Measurements from ENCODE around the gene P2RX1. TPM values are rescaled to one million over a fixed set of nuclear protein-coding genes. Genes with fewer than 3 reads are reported as not detected.

P2RX1 gene
- total and polyA plus RNA-seq, 2 experiments from 2014 or later, result 0.31 to 2.2 TPM

DNA sequence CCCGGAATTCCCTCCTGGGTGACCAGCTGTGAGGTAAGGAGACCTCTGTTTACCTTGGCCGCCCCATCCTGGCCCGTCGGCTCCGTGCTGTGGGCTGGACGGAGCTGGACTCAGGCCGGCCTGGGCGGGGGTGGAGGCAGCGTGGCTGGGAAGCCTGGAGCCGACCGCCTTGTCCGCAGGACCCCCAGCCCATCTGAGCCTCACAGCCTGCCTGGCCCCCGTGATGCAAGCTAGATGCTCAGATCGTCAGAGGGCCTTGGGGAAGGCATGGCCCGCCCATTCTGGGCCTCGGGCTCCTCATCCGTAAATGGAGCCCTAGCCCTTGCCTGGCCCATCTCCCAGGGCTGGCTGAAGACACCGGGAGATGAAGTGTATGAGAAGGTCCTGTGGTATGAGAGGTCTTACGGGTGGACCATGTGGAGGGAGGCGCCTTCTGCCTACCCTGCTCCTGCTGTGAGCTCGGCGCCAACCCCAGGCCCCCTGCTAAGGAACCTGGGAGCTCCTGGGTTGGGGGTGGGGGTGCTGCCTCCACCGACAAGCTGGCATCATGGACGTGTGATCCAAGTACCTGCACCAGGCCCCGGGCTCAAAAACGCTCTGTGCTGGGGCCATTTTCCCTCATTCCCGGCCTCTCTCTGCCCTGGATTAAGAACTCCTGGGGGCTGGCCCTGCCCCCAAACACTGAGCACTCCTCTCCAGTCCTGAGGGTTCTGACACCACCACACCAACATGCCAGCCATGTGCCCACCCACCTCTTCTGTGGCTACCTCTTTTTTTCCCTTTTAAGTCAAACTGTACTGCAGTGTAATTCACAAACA lies 5.4 kb upstream of the P2RX1 start:
- H2AFZ ChIP-seq, result peak overlapping the region; percentile 90; the same call in 1 of the 2 replicates
- H4K20me1 ChIP-seq (replicated peaks; ENCODE audit: insufficient read depth), result no peaks in the 10 kb centered on the region
- H3K36me3 ChIP-seq (ENCODE audit: insufficient read depth), result no peaks in the 10 kb centered on the region
- no peak for ATAC-seq
- Mint-ChIP-seq H3K9me3 (no peaks in the 10 kb centered on the region), H3K4me3 (no peak overlapping the region; the same call in 2 of the 3 replicates), H3K27me3 (ENCODE audit: insufficient read depth, low read depth, poor library complexity) (peaks cover 6% of the 10 kb centered on the region), H3K27ac (no peak overlapping the region), H3K4me1 (peaks cover 13% of the 10 kb centered on the region), H3K36me3 (ENCODE audit: low read depth) (no peaks in the 10 kb centered on the region)
- H3K27me3 ChIP-seq (ENCODE audit: insufficient read depth), result no peaks in the 10 kb centered on the region
- TF ChIP-seq POLR2AphosphoS5 (IDR thresholded peaks at IDR 0.05; ENCODE audit: low read depth) (no peak), ZNF114 (CRISPR knock-in tag; IDR thresholded peaks at IDR 0.05) (no peak), ZNF331 (CRISPR knock-in tag; IDR thresholded peaks at IDR 0.05; ENCODE audit: low read depth) (no peak), STAT1 (IDR thresholded peaks at IDR 0.05; ENCODE audit: unreplicated experiment) (no peak), EZH2 (IDR thresholded peaks at IDR 0.05; ENCODE audit: low read depth, unreplicated experiment) (no peak)
- TF ChIP-seq, protein P1, sequence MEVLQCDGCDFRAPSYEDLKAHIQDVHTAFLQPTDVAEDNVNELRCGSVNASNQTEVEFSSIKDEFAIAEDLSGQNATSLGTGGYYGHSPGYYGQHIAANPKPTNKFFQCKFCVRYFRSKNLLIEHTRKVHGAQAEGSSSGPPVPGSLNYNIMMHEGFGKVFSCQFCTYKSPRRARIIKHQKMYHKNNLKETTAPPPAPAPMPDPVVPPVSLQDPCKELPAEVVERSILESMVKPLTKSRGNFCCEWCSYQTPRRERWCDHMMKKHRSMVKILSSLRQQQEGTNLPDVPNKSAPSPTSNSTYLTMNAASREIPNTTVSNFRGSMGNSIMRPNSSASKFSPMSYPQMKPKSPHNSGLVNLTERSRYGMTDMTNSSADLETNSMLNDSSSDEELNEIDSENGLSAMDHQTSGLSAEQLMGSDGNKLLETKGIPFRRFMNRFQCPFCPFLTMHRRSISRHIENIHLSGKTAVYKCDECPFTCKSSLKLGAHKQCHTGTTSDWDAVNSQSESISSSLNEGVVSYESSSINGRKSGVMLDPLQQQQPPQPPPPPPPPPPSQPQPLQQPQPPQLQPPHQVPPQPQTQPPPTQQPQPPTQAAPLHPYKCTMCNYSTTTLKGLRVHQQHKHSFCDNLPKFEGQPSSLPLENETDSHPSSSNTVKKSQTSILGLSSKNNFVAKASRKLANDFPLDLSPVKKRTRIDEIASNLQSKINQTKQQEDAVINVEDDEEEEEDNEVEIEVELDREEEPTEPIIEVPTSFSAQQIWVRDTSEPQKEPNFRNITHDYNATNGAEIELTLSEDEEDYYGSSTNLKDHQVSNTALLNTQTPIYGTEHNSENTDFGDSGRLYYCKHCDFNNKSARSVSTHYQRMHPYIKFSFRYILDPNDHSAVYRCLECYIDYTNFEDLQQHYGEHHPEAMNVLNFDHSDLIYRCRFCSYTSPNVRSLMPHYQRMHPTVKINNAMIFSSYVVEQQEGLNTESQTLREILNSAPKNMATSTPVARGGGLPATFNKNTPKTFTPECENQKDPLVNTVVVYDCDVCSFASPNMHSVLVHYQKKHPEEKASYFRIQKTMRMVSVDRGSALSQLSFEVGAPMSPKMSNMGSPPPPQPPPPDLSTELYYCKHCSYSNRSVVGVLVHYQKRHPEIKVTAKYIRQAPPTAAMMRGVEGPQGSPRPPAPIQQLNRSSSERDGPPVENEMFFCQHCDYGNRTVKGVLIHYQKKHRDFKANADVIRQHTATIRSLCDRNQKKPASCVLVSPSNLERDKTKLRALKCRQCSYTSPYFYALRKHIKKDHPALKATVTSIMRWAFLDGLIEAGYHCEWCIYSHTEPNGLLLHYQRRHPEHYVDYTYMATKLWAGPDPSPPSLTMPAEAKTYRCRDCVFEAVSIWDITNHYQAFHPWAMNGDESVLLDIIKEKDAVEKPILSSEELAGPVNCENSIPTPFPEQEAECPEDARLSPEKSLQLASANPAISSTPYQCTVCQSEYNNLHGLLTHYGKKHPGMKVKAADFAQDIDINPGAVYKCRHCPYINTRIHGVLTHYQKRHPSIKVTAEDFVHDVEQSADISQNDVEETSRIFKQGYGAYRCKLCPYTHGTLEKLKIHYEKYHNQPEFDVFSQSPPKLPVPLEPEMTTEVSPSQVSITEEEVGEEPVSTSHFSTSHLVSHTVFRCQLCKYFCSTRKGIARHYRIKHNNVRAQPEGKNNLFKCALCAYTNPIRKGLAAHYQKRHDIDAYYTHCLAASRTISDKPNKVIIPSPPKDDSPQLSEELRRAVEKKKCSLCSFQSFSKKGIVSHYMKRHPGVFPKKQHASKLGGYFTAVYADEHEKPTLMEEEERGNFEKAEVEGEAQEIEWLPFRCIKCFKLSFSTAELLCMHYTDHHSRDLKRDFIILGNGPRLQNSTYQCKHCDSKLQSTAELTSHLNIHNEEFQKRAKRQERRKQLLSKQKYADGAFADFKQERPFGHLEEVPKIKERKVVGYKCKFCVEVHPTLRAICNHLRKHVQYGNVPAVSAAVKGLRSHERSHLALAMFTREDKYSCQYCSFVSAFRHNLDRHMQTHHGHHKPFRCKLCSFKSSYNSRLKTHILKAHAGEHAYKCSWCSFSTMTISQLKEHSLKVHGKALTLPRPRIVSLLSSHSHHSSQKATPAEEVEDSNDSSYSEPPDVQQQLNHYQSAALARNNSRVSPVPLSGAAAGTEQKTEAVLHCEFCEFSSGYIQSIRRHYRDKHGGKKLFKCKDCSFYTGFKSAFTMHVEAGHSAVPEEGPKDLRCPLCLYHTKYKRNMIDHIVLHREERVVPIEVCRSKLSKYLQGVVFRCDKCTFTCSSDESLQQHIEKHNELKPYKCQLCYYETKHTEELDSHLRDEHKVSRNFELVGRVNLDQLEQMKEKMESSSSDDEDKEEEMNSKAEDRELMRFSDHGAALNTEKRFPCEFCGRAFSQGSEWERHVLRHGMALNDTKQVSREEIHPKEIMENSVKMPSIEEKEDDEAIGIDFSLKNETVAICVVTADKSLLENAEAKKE (CRISPR knock-in tag; IDR thresholded peaks at IDR 0.05), result no peak
- TF ChIP-seq, protein P2, sequence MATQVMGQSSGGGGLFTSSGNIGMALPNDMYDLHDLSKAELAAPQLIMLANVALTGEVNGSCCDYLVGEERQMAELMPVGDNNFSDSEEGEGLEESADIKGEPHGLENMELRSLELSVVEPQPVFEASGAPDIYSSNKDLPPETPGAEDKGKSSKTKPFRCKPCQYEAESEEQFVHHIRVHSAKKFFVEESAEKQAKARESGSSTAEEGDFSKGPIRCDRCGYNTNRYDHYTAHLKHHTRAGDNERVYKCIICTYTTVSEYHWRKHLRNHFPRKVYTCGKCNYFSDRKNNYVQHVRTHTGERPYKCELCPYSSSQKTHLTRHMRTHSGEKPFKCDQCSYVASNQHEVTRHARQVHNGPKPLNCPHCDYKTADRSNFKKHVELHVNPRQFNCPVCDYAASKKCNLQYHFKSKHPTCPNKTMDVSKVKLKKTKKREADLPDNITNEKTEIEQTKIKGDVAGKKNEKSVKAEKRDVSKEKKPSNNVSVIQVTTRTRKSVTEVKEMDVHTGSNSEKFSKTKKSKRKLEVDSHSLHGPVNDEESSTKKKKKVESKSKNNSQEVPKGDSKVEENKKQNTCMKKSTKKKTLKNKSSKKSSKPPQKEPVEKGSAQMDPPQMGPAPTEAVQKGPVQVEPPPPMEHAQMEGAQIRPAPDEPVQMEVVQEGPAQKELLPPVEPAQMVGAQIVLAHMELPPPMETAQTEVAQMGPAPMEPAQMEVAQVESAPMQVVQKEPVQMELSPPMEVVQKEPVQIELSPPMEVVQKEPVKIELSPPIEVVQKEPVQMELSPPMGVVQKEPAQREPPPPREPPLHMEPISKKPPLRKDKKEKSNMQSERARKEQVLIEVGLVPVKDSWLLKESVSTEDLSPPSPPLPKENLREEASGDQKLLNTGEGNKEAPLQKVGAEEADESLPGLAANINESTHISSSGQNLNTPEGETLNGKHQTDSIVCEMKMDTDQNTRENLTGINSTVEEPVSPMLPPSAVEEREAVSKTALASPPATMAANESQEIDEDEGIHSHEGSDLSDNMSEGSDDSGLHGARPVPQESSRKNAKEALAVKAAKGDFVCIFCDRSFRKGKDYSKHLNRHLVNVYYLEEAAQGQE (IDR thresholded peaks at IDR 0.05; ENCODE audit: unreplicated experiment), result no peak
- TF ChIP-seq, protein P3, sequence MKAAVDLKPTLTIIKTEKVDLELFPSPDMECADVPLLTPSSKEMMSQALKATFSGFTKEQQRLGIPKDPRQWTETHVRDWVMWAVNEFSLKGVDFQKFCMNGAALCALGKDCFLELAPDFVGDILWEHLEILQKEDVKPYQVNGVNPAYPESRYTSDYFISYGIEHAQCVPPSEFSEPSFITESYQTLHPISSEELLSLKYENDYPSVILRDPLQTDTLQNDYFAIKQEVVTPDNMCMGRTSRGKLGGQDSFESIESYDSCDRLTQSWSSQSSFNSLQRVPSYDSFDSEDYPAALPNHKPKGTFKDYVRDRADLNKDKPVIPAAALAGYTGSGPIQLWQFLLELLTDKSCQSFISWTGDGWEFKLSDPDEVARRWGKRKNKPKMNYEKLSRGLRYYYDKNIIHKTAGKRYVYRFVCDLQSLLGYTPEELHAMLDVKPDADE (IDR thresholded peaks at IDR 0.05), result no peak
- H3K4me1 ChIP-seq (ENCODE audit: insufficient read depth), result no peaks in the 10 kb centered on the region
- H3K9me2 ChIP-seq (ENCODE audit: insufficient read depth), result no peaks in the 10 kb centered on the region
- no peak overlapping the region for H3K27ac ChIP-seq (ENCODE audit: low read depth)
- H3F3A ChIP-seq (replicated peaks; ENCODE audit: low read depth), result no peaks in the 10 kb centered on the region
- DNase-seq (ENCODE audit: low spot score), result no peak
- no peak overlapping the region for H3K4me2 ChIP-seq
- no peaks in the 10 kb centered on the region for H3K79me2 ChIP-seq (replicated peaks; ENCODE audit: insufficient read depth)
- H3K4me3 ChIP-seq, result no peak overlapping the region
